ENCODE data around the gene KRTAP4-4.

Gene KRTAP4-4

GRCh38 chr17:41111151-41111885 is 49.2 kb downstream of the KRTAP4-4 start:
- no peak for DNase-seq (ENCODE audit: low spot score)
